Testis (tissue), 3 donors: ENCODE results near the gene RER1. TPM values are rescaled to one million over a fixed set of nuclear protein-coding genes. Genes with fewer than 3 reads are reported as not detected.

Experiments used
- DNase-seq: peaks from one replicate; pipeline ENCODE4 v3.0.0-alpha.2; 2019
- H3K27ac ChIP-seq, 2 donors: fragments of 200-600 bp; sonication (generic); one replicate each; pipeline ENCODE4 v1.5.1; 2019
- H3K27me3 ChIP-seq: fragments of 200-600 bp; sonication (generic); one replicate; pipeline ENCODE4 v1.5.1; 2019
- H3K36me3 ChIP-seq: fragments of 200-600 bp; sonication (generic); one replicate; pipeline ENCODE4 v1.5.1; 2017; ENCODE audit warnings: low read depth; ENCODE audit errors: missing control alignments
- H3K4me1 ChIP-seq: fragments of 200-600 bp; sonication (generic); one replicate; pipeline ENCODE4 v1.5.1; 2019
- H3K4me3 ChIP-seq, 2 donors: fragments of 200-600 bp; sonication (generic); one replicate each; pipeline ENCODE4 v1.5.1; 2017 to 2019
- H3K9me3 ChIP-seq: fragments of 200-600 bp; sonication (generic); one replicate; pipeline ENCODE4 v1.5.1; 2017
- POLR2A ChIP-seq: fragments of 450-650 bp; IDR thresholded peaks from one replicate; pipeline ENCODE4 v1.6.1; 2017; ENCODE audit warnings: antibody characterized with exemption, mild to moderate bottlenecking, moderate library complexity
- WGBS, 2 donors: methylation state at CpG; one replicate each; pipeline ENCODE4 v1.1.5; 2018; 5-methylcytosine and 5-hydroxymethylcytosine counted together
- intact Hi-C: fragments of 100-400 bp; cut with DNase I; formaldehyde crosslinking; loops from one replicate; pipeline ENCODE4 v1.15.1; 2023; ENCODE audit warnings: low total_unique reads
- polyA plus RNA-seq: library from polyadenylated mRNA; stranded (reverse); fragments of 350-450 nt; fragmentation: Illumina TruSeq; extraction: RNeasy Lipid Tissue Mini Kit (QIAGEN cat#74804); gene quantifications from one replicate; pipeline ENCODE4 v1.2.3, GENCODE V29; 2014; ENCODE audit warnings: low read depth, low replicate concordance; ENCODE audit not compliant: insufficient read depth
- total RNA-seq, 2 donors: library from RNA; depleted of rRNA; stranded (reverse); fragments of >200 nt; gene quantifications; one replicate each; pipeline ENCODE4 v1.2.3, GENCODE V29; 2016
- TF ChIP-seq, protein P1 (sequence below), 3 experiments: fragments of 450-650 bp in 2 of 3; fragments of 200-600 bp in 1 of 3; sonication (generic) in 1 of 3; IDR thresholded peaks; one replicate each; pipeline ENCODE4 v1.5.1; 2016 to 2019; ENCODE audit warnings: antibody characterized with exemption in 3 of 3, mild to moderate bottlenecking in 2 of 3, moderate library complexity in 1 of 3

Gene RER1
- total and polyA plus RNA-seq, 3 donors from 2014 or later = 89.9 to 262 (median 104) TPM

DNA sequence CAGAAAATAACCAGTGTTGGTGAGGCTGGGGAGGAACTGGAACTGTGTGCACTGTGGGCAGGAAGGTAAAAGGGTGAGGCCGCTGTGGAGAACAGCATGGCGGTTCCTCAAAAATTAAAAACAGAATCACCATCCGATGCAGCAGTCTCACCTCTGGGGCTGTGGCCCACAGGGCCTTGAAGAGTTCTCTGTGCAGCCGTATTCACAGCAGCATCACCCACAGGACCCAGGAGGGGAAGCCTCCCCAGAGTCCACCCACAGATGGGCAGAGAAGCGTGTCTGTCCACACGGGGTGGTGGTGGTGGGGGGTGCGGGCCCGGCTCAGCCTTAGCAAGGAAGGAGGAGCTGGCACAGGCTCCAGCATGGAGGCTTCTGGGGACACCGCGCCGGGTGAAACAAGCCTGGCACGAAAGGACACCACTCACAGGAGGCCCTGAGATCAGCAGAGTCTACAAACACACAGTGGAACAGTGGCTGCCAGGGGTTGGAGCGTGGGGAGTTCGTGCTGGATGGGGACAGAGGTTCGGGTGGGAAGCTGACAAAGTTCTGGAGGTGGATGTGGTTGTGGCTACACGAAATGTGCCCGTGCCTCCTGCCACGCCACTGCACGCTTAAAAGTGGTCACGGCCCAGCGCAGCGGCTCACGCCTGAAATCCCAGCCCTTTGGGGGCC lies 11.8 kb upstream of the RER1 start:
- intact Hi-C loops = loop anchor here (5.0 to 10.0 kb wide), 2 partner anchors 45 to 183 kb away; no protein-coding TSS in a partner anchor
- WGBS, 2 donors = 92 to 96% methylated on average over 22 to 23 of the region's 23 CpGs

DNA sequence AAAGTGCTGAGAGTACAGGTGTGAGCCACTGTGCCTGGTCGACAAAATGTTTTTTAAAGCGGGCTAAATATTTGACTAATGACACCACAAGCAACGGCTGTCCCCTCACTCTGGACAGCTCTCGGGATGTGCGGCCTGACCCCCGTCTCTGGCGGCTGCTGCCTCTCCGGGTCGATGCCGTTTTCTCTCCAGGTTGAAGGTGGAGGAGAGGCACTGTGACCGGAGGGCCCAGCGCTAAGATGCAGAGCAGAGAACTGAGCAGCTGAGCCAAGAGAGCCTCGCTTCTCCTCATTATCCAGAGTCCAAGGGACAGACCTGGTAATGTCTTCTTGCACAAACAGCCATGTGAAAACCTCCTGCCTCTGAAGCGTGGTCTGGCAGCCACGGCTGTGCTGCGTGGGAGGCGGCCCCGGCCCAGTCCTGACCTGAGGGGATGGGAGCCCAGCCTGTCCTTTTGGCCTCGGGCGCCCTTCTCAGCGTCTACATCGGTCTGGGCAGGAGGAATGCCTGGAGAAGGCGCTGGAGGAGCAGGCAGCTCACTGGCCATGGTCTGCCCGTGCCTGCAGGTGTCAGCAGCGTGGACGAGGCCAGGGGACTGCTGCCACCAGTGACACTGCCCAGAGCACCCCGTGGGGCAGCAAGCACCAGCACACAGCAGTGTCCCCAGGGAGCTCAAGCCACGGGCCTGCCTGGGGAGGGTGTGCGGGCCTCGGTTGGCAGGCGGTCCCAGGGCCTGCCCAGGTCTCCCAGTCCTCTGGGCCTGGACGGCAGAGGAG lies 10.6 kb upstream of the RER1 start:
- Histone ChIP-seq H3K36me3 (no peaks in the 10 kb centered on the region), H3K27me3 (no peaks in the 10 kb centered on the region), H3K9me3 (no peaks in the 10 kb centered on the region), H3K27ac (no peak overlapping the region), H3K4me3 (no peak overlapping the region), H3K4me1 (peaks cover 14% of the 10 kb centered on the region)
- peak; percentile 34 for DNase-seq
- TF ChIP-seq, protein P1, sequence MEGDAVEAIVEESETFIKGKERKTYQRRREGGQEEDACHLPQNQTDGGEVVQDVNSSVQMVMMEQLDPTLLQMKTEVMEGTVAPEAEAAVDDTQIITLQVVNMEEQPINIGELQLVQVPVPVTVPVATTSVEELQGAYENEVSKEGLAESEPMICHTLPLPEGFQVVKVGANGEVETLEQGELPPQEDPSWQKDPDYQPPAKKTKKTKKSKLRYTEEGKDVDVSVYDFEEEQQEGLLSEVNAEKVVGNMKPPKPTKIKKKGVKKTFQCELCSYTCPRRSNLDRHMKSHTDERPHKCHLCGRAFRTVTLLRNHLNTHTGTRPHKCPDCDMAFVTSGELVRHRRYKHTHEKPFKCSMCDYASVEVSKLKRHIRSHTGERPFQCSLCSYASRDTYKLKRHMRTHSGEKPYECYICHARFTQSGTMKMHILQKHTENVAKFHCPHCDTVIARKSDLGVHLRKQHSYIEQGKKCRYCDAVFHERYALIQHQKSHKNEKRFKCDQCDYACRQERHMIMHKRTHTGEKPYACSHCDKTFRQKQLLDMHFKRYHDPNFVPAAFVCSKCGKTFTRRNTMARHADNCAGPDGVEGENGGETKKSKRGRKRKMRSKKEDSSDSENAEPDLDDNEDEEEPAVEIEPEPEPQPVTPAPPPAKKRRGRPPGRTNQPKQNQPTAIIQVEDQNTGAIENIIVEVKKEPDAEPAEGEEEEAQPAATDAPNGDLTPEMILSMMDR (IDR thresholded peaks at IDR 0.05) = no peak
- no peak for TF ChIP-seq POLR2A
- WGBS, 2 donors = 53 to 57% methylated on average over 17 to 32 of the region's 32 CpGs
- intact Hi-C loops = loop anchor here (5.0 to 10.0 kb wide), 2 partner anchors 46 to 184 kb away; no protein-coding TSS in a partner anchor

More for the DNA sequence above, 11.8 kb upstream of the RER1 start:
- peaks cover 14% of the 10 kb centered on the region for H3K4me1 ChIP-seq
- H3K27me3 ChIP-seq = no peaks in the 10 kb centered on the region
- TF ChIP-seq, protein P1 (IDR thresholded peaks at IDR 0.05) = no peak
- no peak for TF ChIP-seq POLR2A
- DNase-seq = no peak
- no peaks in the 10 kb centered on the region for H3K9me3 ChIP-seq
- no peaks in the 10 kb centered on the region for H3K36me3 ChIP-seq
- H3K27ac ChIP-seq = no peak overlapping the region
- no peak overlapping the region for H3K4me3 ChIP-seq

DNA sequence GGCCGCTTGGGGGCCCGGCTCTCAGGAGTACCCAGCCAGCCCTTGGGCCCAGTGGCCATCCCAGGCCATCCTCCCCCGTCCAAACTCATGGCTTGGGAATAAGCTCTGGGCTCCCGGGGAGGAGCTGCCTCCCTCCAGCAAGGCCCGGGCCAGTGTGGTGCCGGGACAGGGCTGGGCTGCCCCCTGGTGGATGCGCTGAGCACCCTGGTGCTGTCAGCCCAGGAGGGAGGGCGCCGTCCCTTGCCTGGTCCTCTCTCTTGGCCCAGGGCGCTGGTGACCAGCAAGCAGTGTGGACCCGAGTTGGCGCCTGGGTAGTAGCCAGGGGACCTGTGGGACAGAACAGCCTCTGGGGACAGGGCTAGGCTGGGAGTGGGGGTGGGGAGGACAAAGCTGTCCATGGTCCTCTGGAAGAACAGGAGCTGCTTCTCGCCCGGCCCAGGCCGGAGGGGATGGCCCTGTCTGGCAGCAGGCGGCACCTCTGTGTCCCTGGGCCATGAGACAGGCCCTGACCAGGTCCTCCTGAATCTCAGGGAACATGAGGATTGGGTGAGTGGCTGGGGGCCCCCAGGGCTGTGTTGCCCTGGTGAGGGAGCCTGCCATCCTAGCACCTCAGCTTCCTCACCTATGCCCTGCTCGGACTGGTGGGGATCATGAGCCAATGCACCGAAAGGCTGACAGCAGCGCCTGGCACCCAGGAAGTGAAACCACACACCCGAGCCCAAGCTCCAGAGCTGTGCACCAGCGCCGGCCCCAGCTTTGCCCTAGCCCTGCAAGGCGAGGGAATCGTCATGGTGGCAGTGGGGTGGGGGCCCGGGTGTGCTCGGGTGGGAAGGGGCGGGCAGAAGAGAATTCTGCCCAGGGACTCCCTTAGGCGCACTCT lies 9.7 kb upstream of the RER1 start:
- no peak overlapping the region for H3K4me3 ChIP-seq
- no peak for TF ChIP-seq POLR2A
- TF ChIP-seq, protein P1 (IDR thresholded peaks at IDR 0.05) = peak; percentile 91 to 96 (median 95)
- no peak overlapping the region for H3K27ac ChIP-seq
- 60 to 77% methylated on average over 13 to 28 of the region's 28 CpGs for WGBS, 2 donors
- no peaks in the 10 kb centered on the region for H3K27me3 ChIP-seq
- DNase-seq = peak; percentile 84
- intact Hi-C loops = loop anchor here (5.0 to 10.0 kb wide), 2 partner anchors 47 to 185 kb away; no protein-coding TSS in a partner anchor
- H3K4me1 ChIP-seq = peaks cover 14% of the 10 kb centered on the region
- H3K9me3 ChIP-seq = no peaks in the 10 kb centered on the region
- no peaks in the 10 kb centered on the region for H3K36me3 ChIP-seq

DNA sequence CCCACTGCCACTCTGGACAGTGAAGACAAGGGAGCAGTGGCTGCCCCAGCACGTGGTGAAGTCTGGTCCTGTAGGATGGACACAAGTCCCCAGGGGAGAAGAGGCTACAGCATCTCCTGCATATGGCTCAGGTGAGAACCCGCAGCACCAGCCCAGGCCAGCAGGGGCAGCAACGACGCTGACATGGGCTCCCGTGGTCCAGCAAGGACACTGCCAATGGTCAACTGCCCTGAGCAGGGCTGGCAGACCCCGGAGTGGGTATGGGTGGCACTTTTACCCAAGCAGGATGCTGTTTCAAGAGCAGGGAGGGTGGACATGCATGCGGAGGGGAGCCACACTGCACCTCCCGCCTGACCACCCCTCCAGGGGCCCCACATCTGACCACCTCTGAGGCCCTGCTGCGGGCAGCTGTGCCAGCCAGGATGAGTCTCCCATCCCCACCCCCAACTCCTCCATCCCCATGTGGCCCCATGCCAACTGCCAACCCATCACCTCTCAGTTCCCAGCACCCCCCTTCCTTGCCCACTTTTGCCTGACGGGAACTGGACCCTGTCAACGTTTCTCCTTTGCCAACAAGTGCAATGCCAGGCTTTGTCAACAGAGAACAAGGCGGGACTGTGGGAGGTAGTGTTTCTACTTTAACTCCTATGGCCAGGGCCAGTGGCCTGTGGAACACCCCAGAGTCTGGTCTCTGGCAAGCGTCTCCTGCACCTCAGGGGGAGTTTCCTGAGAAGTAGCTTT lies 8.8 kb upstream of the RER1 start:
- Histone ChIP-seq H3K27ac (no peak overlapping the region), H3K9me3 (no peaks in the 10 kb centered on the region), H3K36me3 (no peaks in the 10 kb centered on the region), H3K27me3 (no peaks in the 10 kb centered on the region), H3K4me3 (no peak overlapping the region), H3K4me1 (peaks cover 14% of the 10 kb centered on the region)
- intact Hi-C loops = loop anchor here (5.0 to 10.0 kb wide), 2 partner anchors 48 to 185 kb away; no protein-coding TSS in a partner anchor
- WGBS, 2 donors = 70 to 85% methylated on average over 5 to 13 of the region's 13 CpGs
- TF ChIP-seq POLR2A = no peak
- TF ChIP-seq, protein P1 (IDR thresholded peaks at IDR 0.05) = peak; percentile 28 to 45 (median 34)
- DNase-seq = peak; percentile 44
